HG03139 (cell line): ENCODE measurements around the gene MYO9A.

Experiments
- ATAC-seq: cut with Tn5 transposase; IDR thresholded peaks from one replicate; pipeline ENCODE4 v1.9.1; 2021; ENCODE audit not compliant: unreplicated experiment

The MYO9A gene, protein sequence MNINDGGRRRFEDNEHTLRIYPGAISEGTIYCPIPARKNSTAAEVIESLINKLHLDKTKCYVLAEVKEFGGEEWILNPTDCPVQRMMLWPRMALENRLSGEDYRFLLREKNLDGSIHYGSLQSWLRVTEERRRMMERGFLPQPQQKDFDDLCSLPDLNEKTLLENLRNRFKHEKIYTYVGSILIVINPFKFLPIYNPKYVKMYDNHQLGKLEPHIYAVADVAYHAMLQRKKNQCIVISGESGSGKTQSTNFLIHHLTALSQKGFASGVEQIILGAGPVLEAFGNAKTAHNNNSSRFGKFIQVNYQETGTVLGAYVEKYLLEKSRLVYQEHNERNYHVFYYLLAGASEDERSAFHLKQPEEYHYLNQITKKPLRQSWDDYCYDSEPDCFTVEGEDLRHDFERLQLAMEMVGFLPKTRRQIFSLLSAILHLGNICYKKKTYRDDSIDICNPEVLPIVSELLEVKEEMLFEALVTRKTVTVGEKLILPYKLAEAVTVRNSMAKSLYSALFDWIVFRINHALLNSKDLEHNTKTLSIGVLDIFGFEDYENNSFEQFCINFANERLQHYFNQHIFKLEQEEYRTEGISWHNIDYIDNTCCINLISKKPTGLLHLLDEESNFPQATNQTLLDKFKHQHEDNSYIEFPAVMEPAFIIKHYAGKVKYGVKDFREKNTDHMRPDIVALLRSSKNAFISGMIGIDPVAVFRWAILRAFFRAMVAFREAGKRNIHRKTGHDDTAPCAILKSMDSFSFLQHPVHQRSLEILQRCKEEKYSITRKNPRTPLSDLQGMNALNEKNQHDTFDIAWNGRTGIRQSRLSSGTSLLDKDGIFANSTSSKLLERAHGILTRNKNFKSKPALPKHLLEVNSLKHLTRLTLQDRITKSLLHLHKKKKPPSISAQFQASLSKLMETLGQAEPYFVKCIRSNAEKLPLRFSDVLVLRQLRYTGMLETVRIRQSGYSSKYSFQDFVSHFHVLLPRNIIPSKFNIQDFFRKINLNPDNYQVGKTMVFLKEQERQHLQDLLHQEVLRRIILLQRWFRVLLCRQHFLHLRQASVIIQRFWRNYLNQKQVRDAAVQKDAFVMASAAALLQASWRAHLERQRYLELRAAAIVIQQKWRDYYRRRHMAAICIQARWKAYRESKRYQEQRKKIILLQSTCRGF (N-terminal part only)

DNA sequence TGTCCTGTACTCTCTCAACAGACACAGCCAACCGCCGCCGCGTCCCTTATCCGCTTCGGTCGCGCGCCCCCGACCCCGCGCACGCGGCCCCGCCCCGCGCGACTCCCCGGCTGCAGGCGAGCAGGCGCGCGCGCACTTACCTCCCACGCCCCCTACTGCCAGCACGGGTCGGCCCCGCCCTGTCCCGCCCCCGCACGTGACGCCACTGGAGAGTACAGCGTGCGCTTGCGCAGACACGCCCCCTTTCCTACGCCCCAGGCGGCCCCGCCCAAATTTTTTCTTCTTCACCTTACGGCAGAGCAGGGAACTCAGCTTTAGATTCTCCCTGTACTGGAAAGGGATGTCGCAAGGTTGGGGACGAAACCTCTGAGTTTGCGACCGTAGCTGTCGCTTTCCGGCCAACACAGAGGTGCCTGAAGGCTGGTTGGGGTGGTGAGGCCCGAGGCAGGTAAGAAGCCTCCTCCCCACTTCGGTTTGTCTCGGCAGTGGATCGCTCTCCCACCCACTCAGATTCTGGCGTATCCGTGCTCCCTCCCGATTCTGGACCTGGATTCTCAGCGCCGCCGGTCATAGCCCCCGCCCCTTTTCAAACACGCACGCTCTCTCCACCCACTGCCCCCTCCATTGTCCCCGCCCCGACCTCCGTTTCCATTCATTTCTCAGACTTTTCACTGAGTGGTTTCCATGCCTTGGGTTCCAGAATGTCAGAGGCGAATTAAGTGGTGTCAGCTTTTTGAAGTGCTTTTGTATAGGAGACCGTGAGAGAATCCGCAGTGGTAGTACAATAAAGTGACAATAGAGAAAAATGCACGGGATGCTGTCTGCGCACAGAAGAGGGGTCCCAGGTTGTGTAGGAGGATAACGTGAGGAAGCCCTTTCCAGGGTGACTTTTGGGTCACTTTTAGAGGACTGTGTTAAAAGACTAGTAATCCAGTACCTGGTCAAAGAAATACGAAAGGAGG lies at the start of gene MYO9A, which contains the start of gene SENP8:
MYO9A (minus strand) TSS at position 134 of the 962 bp plus-strand sequence. CDS start 71,587 bp downstream, outside the sequence.
SENP8 (plus strand) TSS at position 387 of the 962 bp plus-strand sequence. CDS start 21,221 bp downstream, outside the sequence.
- peak; percentile 65 for ATAC-seq

- no peak for ATAC-seq
Measured at GRCh38 chr15:72167445-72167844, 49.5 kb upstream of the MYO9A start.

DNA sequence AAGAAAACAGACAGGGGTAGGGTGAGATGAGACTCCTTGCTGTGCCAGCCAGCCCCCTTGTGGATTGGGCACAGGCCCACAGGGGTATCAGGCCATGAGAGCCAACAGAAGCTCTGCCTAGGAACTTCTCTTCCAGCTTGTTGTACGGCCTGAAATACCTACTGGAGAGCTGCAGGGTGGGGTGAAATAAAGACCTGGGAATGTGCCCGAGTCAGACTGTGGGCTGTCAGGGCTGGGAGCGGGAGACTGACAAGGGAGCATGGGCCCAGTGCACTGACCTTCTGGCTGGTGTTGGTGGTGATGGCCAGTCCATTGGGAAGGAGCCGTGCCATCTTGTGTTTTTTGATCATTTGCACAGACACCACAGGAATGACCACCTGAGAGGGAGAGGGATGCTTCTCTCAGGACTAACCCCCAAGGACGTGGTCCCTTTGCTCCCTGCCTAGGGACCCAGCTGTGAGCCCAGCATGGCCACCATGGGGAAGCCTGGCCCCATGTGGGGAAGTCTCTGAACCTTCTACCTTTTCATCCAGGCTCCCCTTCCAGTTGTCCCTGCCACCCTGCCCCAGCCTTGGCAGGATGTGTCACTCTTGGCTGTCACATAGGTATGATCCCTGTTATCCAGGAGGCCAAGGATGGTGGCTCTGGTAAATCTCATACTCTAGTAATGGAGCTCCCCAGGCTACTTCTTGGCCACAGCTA lies 48.9 kb upstream of the MYO9A start:
- ATAC-seq = no peak

DNA sequence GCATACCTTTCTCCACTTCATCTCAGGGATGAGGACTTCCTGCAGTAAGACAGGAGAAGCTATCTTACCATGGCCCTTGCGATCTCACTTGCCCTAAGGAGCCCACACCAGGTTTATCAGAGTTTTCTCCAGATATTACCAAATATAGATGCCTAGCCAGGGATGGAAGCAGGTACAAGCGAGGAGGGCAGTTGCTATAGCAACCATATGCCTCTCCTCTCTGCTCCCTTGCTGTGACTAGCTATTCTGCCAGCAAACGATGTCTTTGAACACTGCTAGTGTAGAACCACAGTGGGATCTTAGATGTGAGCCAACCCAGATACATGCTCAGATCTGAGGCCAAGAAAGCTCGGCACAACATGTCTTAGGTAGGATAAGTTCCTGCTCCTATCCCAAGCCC lies 45.8 kb upstream of the MYO9A start:
- ATAC-seq = no peak

GRCh38 chr15:72162569-72162968 lies 44.6 kb upstream of the MYO9A start:
- no peak for ATAC-seq

DNA sequence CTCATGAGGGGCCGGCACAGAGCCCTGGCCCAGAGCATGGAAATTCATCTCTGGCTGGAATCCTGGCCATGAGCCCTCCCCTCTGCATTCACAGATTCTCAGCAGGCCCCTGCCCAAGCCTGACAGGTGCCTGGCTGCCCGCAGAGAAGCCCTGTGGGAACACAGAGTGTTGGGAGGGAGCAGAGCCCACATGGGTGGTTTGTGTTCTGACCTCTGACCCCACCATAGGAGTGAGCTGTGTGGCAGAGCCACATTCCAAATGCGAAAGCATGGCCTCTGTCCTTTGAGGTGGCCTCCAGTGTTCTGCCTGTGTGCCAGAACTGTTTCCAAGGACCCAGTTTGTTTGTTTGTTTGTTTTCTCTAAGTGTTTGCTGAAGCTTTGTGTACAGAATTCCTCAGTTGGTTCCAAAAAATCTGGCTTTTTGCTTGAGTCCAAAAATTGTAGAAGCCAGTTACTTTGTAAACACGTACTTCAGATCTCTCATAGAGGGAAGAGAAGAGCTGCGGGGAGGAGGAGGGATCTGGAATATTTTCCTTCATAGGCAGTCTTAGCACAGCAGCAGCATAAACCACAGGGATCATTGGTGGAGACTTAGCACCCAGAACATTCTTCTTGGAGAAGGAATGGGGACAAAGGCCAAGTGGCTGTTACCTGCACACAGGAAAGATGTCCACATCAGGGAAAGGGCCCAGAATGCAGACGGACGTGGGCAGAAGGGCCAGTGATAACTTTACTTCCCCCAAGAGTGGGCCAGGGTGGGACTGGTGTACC lies 43.6 kb upstream of the MYO9A start:
- ATAC-seq = no peak

- no peak for ATAC-seq
Measured at GRCh38 chr15:72160696-72161245, 42.8 kb upstream of the MYO9A start.

DNA sequence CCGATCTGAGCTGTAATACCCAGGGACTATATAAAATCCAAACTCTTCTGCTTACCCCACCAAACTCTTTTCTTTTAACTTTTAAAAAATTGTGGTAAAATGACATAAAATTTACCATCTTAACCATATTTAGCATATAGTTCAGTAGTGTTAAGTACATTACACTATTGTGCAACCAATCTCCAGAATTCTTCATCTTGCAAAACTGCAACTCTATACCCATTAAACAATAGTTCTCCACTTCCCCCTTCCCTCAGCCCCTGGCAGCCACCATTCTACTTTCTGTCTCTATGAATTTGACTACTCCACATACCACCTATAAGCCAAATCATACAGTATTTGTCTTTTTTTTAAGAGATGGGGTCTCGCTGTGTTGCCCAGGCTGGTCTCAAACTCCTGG lies 39.0 kb upstream of the MYO9A start:
- no peak for ATAC-seq

- ATAC-seq = peak; percentile 61
Measured at GRCh38 chr15:72155635-72156616, 38.0 kb upstream of the MYO9A start.

DNA sequence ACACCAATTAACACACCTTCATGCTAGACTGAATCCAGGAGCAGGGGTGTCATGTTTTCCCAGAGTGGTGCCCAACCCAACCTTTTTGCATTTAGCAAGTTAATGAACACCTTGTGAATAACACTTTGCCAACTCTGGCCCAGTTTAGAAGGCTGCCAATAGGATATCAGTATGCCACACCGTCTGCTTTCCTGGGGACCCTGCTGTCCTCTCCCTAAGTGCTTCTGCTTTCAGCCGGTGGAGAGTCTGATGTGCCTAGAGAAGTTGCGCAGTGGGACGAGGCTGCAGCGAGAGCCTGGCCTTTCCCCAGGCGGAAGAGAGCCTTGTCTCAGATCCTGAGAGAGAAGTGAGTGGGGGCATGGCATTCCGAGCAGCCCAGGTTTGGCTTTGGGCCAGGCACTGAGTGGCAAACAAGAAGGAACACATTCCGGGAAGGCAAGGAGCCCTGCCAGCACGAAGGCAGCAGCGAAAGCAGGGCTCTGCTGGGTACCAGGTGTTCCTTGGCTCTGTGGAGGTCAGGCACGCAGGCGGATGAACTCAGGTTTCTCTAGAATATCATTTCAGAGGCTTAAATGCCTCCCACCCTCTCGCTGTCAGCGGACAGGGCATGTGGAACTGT lies 37.2 kb upstream of the MYO9A start:
- no peak for ATAC-seq

DNA sequence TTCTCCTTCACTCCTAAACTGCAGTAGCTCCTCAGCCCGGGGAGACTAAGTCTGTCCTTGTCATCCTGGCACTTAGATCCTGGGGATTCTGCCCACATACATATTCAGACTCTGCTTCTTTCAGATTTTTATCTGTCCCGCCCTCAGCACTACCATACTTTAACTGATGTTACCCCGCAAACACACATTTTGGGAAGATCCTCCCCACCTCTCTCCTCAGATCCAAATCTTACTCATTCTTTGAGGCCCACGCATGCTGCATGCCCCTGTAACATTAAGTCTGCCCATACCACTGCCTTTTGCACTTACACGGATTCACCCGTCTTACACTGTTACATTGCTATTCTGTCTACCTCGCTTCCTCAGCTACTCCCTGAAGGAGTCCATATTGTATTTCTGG lies 36.4 kb upstream of the MYO9A start:
- ATAC-seq = no peak

GRCh38 chr15:72153269-72154000 lies 35.5 kb upstream of the MYO9A start:
- no peak for ATAC-seq

DNA sequence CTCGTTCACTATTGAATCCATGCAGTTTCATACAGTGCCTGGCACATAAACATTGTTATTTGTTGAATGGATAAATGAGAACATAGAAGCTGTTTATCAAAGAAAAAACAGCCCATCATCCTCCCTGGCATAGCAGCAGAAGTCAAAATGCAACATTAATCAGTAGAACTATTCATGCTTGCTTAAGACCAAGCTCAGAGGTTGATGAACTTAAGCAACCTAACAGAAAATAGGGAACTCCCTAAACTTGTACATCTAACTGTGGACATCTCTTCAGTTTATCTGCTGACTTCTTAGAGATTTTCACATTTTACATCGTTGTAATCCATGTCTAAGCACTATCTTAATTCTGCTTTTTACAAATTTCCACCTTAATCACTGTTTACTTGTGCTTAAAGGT lies 29.5 kb upstream of the MYO9A start:
- ATAC-seq = no peak

DNA sequence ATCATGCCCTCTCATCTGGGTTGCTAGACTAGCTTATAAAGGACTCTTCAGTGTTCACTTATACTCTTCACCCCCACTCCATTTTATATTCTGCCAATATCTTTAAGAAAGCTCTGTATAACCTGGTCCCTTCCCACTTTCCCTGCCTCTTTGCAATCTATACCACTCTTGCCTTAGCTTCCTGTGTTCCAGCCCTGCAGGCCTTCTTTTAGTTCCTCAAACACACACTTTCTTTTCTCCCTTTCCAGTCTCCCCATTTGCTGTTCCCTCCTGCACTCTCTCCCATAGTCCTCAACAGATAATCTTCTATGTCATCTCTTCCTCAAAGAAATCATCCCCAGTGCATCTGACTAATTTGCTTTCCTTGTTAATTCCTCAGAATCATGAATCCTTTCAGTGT lies 29.0 kb upstream of the MYO9A start:
- no peak for ATAC-seq

GRCh38 chr15:72146221-72146620 lies 28.3 kb upstream of the MYO9A start:
- no peak for ATAC-seq
